ENCODE measurements around the gene TLN1.

- TF ChIP-seq CTCF (IDR thresholded peaks at IDR 0.05) (peak in 1 of 7 experiments; percentile 30), EP300 (IDR thresholded peaks at IDR 0.05) (peak; percentile 39), POLR2A (IDR thresholded peaks at IDR 0.05) (peak in 2 of 4 donors; percentile 20 to 75)
Observed at GRCh38 chr9:35732185-35732799, at the start of gene TLN1, which contains the start of gene CREB3.
